ENCODE measurements around the gene FNBP1.

The FNBP1 gene
- total RNA-seq: 305 to 353 (median 334) reads per million in 3 experiments

DNA sequence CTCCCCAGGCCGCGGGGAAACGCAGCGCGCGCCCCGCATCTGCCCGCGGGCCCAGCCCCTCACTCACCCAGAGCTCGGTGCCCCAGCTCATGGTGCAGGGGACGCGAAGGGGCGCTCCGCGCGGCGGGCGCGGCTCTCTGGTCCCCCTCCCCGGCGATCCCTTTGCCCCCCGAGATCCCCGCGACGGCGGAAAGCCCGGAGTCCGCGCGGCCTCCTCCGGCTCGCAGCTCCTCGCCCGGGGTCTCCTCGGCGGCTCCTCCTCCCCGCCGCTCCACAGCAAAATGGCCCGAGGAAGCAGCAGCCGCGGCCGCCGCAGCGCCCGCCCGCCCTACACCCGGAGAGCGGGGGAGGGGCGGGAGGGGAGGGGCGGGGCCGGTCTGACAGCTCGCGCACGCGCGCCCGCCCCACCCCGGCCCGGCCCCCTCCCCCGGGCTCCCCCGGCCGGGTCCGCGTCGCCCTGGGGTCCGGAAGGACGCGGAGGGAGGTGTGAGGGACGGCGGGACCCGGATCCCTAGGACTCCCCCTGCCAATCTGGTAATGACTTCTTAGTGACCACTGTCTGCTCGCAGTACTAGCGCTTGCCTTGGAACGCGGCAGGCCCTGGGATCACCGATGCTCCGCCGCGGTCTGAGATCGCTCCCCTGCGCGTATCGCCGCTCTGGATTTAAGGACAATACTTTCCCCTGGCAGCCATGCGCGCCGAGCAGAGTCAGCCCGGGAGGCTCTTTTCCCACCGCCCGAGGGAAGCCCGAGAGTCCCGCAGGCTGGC lies at the start of gene FNBP1:
Gene FNBP1, minus strand, starts transcription at position 305 of the 769 bp plus-strand sequence. Its CDS starts 214 bp downstream, at position 91.
- peak; percentile 80 for DNase-seq

DNA sequence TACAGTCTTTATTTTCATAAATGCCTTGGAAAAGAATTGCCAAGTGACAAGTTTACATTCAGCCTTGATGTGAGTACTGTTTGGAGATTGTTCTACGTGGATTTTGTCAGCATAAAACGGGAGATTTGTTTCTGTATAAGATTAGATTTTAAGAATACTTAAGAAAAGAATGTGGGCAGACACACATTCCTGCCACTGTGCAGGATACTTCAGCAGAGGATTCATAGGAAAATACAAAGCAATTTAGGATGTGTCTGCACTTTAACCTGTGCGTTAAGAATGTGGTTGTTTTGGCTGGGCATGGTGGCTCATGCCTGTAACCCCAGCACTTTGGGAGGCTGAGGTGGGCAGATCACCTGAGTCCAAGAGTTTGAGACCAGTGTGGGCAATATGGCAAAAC lies 47.9 kb upstream of the FNBP1 start:
- DNase-seq: no peak

DNA sequence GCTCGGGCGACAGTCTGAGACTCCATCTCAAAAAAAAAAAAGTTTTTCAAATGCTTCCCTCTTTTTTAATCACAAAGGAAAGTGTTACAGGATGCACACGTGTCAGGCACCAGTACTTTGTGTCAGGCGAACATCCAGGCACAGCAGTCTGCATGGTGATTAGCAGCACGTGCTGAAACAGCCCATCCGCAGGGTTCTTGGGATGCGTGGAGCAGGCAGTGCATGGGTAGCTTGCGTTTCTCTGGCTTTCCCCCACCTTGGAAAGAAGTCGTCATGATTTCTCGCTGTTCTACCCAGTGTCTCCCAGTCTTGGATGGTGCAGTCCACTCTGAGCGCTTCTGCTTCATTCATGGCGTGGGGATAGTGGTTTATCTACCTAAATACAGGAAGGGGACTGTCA lies 46.2 kb upstream of the FNBP1 start:
- no peak for DNase-seq

DNA sequence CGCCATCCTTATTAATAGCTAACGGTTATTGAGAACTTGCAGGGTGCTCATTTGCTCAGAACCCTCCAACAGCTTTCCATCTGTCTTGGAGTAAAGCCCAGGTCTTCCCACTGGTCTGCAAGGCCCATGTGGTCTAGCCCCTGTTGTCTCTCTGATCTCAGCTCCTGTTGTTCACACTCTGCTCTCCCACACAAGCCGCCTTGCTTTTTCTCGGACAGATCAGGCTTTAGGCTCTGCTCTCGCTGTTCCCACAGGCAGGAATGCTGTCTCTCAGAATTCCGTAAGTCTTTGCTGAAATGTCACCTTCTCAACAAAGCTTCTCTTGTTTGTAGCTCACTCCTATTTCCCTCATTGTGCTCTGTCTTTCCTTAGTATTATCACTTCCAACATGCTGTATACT lies 45.1 kb upstream of the FNBP1 start:
- DNase-seq: no peak

DNA sequence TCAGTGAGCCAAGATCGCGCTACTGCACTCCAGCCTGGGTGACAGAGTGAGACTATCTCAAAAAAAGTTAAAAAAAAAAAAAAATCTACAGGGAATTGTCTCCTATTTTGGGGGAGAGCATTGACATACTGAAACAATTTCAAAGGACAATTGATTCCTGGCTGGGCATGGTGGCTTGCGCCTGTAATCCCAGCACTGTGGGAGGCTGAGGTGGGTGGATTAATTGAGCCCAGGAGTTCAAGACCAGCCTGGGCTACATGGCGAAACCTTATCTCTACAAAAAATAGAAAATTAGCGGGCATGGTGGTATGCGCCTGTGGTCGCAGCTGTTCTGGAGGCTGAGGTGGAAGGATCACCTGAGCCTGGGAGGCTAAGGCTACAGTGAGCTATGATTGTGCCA lies 41.3 kb upstream of the FNBP1 start:
- DNase-seq: no peak

DNA sequence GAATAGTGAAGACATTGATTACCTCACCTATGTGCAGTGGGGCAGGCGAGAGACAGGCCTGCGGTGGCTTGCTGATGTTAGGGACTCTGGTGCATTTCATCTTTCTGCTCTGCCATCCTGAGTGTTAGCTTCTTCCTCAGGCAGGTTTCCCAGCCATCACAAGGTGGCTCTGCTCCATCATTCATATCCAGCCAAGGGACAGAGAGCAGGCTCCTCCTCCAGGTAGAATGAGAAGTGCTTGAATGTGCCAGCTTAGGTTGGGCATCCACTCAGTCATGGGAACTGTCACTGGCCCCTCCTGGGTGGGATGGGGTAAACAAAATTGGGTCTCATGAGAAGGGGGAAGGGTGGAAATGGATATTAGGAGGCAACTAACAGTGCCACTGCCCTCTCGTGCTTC lies 35.6 kb upstream of the FNBP1 start:
- DNase-seq: no peak

DNA sequence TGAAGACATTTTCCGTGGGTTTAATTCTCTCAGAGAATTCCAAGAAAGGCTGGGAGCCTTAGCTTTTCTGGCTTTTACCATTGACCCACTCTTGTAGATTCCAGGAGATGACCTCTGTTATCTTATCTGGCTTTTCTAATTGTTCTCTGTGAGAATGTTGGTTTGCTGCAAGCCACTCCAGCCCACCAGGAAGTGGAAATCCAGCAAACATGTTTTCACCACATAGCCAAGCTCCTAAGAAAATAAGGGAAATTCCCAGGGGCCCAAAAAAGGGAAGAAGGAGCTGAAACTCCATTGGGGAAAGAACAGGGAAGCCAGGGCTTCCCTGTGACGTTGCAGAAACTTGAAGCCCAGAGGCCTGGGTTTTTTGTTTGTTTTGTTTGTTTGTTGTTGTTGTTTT lies 30.4 kb upstream of the FNBP1 start:
- no peak for DNase-seq

DNA sequence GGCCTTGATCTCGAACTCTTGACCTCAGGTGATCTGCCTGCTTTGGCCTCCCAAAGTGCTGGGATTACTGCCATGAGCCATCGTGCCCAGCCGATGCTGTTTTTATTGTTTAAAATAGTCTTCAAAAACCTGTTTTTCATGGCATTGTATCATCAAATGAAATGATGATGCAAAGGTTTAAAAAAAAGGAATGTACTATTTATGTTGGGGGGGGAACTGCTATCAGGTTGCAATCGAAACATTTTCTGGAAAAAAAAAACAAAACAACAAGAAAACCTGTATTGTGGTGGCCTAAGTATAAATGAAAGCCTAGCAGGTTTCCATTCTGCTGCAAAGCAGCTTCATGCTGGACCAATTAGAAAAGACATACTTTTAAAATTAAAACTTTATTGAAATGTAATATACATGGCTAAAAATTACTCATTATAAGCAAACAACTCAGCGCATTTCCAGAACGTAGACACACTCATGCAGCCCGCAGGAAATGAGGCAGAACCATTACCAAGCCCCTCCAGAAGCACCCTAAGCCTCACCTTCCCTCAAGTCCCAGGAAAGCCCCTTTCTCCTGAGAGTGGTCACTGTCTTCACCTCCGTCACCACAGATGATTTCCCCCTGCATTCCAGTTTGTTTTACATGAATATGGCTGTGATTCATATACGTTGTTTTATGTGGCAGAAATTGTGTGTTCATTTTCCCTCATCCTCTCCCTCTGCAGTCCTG lies 29.7 kb upstream of the FNBP1 start:
- no peak for DNase-seq

DNA sequence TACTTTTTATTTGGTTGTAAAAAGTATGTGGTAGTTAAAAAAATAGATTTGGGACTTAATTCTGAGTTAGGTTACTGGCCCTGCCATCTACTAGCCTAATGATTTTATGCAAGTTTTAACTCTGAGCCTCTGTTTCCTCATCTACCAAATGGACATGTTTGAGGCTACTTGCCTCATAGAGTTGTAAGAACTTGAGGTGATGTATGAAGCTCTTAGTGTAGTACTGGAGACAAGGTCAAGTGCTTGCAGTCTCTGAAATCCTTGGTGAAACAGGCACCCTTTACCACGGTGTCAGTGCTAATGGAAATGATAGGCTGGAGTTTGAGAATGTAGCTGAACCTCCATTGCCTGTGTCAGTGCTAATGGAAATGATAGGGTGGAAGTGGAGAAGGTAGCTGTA lies 26.1 kb upstream of the FNBP1 start:
- no peak for DNase-seq

DNA sequence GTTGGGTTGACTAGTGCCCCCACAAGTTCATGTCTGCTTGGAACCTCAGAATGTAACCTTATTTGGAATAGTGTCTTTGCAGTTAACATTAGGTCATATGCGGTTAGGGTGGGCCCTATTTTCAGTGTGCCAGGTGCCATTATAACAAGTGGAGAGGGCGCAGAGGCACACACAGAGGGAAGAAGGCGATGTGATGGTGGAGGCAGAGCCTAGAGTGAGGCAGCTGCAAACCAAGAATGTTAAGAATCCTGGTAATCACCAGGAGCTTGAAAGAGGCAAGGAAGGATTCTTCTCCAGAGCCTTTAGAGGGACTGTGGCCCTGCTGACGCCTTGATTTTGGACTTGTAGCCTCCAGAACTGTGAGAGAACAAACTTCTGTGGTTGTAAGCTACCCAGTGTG lies 21.6 kb upstream of the FNBP1 start:
- DNase-seq: no peak

DNA sequence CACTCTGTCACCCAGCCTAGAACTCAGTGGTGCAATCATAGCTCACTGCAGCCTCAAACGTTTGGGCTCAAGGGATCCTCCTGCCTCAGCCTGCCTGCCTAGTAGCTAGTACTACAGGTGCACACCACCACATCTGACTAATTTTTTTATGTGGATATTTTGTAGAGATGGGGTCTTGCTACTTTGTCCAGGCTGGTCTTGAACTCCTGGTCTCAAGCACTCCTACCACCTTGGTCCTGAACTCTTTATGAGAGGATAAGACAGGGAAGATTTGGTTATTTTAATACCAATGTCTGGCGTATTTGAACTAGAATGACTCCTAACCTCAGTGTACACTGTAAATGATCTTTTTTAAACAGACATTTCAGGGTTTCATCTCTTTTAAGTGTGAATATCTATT lies 19.8 kb upstream of the FNBP1 start:
- DNase-seq: no peak

DNA sequence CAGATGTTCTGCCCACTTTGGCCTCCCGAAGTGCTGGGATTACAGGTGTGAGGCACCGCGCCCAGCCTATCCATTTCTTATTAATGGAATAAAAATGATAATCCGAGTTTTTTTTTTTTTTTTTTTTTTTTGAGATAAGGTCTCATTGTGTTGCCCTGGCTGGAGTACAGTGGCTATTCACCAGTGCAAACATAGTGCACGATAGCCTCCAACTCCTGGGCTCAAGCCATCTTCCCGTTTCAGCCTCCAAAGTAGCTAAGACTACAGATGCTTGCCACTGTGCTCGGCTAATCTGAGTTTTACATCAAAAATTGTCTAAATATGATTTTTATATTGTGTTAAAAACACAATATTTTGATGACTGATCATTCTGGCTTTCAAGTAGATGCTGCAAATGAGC lies 17.3 kb upstream of the FNBP1 start:
- DNase-seq: no peak

DNA sequence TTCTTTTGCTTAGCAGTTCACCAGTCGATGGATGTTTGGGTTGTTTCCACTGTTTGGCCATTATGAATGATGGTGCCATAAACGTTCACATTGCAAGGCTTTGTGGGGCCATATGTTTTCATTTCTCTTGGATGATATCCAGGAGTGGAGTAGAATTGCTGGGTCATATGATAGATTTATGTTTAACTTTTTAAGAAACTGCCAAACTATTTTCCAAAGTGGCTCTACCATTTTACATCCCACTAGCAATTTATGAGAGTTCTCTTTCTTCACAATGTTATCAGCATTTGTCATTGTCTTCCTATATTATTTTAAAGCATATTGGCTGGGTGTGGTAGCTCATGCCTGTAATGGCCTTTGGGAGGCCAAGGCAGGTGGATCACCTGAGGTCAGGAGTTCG lies 15.9 kb upstream of the FNBP1 start:
- DNase-seq: no peak

DNA sequence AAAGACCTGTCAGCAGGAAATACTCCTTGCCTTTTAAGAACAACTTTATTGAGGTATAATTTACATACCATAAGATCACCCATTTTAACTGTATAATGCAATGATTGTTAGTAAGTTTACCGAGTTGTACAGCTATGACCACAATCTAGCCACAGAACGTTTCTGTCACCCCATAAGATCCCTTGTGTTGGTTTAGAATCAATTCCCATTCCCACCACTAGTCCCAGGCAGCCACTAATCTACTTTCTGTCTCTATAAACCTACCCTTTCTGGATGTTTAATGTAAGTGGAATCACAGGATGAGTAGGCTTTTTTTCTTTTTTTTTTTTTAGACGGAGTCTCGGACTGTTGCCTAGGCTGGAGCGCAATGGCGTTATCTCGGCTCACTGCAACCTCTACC lies 15.2 kb upstream of the FNBP1 start:
- DNase-seq: no peak

DNA sequence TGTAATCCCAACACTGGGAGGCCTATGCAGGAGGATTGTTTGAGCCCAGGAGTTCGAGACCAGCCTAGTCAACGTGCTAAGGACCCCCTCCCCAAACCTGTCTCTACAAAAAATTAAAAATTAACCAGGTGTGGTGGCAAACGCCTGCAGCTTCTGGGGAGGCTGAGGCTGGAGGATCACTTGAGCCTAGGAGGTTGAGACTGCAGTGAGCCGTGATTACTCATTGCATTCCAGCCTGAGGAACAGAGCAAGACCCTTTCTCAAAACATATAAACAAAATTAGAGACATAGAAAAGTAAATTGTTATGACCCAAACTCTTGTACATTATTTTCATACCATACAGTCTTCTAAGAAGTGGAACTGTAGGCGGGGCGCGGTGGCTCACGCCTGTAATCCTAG lies 11.8 kb upstream of the FNBP1 start:
- no peak for DNase-seq

DNA sequence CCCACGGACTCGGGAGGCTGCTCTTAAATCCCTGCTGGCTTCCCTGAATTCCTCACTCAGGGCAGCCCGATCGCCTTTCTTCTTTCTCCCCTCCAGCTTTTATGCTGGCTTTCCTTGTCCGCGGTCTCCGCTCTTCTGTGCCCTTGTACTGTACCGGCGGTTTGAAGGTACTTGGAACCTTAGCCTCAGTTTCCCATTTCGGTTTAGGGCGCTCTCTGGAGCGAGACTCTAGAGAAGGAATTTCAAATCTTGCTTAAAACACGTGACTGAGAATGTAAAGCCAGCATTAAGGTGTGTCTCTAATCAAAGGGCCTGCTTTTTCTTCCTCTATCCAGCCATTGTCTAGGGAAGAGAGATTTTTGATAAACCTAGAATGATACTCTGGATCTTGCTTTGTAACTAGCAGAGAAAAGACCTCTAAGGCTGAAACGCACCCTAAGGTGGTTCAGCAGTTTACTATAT lies 11.4 kb upstream of the FNBP1 start:
- no peak for DNase-seq

DNA sequence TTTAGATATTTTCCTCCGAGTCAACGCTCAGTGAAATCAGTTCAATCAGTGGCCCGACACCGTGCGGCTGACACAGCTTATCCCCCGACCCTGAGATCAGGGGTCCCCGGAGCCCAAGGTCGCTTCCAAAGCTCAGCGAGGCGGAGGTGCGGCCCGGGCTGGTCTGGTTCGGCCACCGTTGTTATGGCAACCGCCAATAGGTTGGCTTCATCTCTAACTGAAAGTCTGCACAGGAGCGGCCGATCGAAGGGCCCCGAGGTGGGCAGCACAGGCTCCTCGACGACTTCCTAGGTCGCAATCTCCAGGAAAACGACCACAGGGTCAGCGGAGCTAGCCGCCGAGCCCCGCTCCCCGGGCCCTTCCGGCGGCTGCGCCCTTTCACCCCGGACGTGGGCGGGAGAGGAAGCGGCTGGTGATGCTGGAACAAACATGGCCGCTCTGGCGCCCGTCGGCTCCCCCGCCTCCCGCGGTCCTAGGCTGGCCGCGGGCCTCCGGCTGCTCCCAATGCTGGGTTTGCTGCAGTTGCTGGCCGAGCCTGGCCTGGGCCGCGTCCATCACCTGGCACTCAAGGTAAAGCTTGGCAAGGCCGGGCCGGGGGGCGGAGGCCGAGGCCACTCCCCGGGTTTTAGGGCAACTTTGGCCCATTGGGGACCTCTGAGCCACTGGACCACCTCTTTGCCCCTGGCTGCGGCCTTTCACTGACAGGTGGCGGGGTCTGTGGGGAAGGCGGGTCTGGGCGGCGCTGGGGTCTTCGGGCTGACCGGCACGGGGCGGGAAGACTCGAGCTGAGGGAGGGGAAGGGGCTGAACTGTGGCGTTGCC lies 10.7 kb upstream of the FNBP1 start, which contains the start of gene GPR107:
Gene GPR107, plus strand, starts transcription at position 403 of the 821 bp plus-strand sequence. Its CDS starts 27 bp downstream, at position 430.
- peak; percentile 76 for DNase-seq

DNA sequence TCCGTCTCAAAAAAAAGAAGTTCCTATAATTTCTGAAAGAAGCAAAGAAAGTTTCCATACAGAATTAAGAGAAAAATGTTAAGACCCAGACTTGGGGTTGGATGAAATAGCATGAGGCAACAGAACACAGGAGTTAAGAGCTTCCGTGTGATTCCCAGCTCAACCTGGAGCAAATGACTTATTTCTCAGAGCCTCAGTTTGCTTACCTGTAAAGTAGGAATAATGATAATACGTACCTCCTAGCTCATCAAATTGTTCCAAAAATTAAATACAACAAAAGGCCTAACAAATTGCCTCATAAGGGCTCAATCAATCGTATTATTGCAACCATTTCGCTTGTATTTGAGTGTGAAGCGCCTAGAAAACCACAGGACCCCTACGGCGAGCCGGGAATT lies 10.1 kb upstream of the FNBP1 start:
- no peak for DNase-seq

DNA sequence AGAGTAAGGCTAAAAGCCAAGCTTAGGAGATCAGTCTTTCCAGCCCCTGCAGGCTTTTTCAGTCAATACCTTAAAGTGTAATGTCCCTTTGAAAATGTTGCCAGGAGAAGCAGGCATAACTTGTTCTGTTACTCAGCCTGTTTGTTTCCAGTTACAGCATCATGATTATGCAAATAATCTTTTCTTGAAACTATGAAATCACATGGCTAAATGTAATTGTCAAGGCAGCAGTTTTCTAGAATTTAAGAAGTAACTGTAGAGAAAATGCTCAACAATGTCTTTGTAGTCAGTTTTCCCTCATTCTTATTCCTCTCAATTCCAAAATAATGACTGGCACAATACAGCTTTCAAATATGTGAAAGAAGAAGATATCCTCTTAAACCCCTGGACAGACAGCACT lies 8.9 kb upstream of the FNBP1 start:
- no peak for DNase-seq

DNA sequence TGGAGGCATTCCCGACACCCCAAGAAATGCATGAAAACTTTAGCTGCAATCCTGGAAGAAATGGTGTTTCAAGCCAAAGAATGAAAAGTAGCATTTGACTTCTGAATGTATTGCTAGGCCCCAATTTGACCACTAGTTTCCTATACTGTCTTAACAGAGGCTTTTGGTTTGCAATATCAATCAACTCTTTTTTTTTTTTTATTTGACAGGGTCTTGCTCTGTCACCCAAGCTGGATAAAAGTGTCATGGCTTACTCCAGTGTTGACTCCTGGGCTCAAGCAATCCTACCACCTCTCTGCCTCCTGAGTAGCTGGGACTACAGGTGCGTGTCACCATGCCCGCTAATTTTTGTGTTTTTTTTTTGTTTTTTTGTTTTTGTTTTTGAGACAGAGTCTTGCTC lies 7.5 kb upstream of the FNBP1 start:
- DNase-seq: no peak

DNA sequence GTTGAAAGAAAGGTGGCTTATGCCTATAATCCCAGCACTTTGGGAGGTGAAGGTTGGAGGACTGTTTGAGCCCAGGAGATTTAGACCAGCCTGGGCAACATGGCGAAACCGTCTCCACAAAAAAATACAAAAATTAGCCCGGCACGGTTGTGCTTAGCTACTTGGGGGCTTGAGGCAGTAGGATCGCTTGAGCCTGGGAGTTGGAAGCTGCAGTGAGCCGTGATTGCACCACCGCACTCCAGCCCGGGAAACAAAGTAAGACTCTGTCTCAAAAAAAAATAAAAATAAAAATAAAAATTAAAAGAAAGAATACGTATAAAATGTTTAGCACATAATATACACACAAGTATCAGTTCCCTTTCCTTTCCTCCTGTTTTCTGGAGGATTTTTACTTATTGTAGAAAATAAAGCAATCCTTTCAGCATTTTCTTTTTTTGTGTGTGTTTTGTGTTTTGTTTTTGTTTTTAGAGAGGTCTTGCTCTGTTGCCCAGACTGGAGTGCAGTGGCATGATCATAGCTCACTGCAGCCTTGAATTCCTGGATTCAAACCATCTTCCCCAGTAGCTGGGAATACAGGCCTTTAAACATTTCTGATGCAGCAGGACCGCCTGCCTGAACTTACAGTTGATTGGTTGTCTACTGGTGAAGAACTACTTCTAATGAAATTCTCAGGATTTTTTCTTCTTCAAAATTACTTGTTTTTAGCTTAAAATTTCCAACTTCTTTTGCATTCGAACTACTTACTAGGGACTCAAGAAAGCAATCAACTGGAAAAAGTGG lies 6.6 kb upstream of the FNBP1 start:
- DNase-seq: no peak

DNA sequence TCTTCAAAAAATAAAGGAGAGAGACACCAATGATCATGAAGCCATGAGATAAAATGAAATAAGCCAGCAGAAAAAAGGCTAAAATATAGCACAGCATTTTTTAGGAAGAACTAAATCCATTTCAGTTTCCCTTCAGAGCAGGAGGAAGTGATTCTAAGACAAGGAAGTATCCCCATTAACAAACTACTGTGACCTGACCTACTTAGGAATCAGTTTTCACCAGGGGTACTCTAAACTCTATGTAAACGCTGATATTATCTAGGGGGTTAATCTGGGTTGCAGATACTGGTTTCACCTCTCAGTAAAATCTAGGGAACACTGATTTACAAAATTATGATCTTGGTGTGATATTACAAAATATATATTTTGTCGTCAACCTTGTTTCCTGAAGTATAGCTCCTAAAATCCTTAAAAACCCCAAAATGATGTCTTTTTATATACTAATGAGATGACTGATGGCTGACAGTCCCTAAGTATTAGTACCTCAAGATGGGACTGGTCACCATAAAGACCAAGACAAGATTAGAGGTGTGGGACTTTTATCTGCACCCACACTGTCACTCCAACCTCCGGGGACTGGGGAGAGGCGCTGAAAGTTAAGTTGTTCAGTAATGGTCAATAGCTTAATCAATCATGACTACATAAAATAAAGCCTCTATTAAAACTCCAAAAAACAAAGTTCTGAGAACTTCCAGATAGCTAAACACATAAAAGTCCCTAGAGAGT lies 2.9 kb upstream of the FNBP1 start:
- no peak for DNase-seq

Measured in central memory CD4-positive, alpha-beta T cell (primary cell).